ENCODE data around the gene NDUFA8. TPM values are rescaled to one million over a fixed set of nuclear protein-coding genes. Genes with fewer than 3 reads are reported as not detected.
A peak's percentile ranks its signal among the peaks of the same experiment; 100 is the strongest.

Gene NDUFA8
- total and polyA plus RNA-seq, 9 of the 15 experiments (the other 6 are each of a cell fraction or from before 2014, with no cell fraction given) = 105 to 212 (median 133) TPM

GRCh38 chr9:122134822-122135528, 24.6 kb downstream of the NDUFA8 start (continued):
- TF ChIP-seq, protein P1, sequence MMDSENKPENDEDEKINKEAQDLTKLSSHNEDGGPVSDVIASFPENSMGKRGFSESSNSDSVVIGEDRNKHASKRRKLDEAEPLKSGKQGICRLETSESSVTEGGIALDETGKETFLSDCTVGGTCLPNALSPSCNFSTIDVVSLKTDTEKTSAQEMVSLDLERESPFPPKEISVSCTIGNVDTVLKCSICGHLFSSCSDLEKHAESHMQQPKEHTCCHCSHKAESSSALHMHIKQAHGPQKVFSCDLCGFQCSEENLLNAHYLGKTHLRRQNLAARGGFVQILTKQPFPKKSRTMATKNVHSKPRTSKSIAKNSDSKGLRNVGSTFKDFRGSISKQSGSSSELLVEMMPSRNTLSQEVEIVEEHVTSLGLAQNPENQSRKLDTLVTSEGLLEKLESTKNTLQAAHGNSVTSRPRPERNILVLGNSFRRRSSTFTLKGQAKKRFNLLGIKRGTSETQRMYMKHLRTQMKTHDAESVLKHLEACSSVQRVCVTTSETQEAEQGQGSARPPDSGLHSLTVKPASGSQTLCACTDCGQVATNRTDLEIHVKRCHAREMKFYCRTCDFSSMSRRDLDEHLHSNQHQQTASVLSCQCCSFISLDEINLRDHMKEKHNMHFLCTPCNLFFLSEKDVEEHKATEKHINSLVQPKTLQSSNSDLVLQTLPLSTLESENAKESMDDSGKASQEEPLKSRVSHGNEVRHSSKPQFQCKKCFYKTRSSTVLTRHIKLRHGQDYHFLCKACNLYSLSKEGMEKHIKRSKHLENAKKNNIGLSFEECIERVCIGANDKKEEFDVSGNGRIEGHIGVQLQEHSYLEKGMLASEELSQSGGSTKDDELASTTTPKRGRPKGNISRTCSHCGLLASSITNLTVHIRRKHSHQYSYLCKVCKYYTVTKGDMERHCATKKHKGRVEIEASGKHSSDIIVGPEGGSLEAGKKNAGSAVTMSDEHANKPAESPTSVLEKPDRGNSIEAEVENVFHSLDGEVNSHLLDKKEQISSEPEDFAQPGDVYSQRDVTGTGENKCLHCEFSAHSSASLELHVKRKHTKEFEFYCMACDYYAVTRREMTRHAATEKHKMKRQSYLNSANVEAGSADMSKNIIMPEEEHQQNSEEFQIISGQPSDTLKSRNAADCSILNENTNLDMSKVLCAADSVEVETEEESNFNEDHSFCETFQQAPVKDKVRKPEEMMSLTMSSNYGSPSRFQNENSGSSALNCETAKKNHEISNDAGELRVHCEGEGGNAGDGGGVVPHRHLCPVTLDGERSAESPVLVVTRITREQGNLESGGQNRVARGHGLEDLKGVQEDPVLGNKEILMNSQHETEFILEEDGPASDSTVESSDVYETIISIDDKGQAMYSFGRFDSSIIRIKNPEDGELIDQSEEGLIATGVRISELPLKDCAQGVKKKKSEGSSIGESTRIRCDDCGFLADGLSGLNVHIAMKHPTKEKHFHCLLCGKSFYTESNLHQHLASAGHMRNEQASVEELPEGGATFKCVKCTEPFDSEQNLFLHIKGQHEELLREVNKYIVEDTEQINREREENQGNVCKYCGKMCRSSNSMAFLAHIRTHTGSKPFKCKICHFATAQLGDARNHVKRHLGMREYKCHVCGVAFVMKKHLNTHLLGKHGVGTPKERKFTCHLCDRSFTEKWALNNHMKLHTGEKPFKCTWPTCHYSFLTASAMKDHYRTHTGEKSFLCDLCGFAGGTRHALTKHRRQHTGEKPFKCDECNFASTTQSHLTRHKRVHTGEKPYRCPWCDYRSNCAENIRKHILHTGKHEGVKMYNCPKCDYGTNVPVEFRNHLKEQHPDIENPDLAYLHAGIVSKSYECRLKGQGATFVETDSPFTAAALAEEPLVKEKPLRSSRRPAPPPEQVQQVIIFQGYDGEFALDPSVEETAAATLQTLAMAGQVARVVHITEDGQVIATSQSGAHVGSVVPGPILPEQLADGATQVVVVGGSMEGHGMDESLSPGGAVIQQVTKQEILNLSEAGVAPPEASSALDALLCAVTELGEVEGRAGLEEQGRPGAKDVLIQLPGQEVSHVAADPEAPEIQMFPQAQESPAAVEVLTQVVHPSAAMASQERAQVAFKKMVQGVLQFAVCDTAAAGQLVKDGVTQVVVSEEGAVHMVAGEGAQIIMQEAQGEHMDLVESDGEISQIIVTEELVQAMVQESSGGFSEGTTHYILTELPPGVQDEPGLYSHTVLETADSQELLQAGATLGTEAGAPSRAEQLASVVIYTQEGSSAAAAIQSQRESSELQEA (IDR thresholded peaks at IDR 0.05; ENCODE audit: low read depth) = no peak
- TF ChIP-seq ATF7 (IDR thresholded peaks at IDR 0.05) = peak; percentile 66; the same call in 1 of the 2 replicates
- no peak for TF ChIP-seq MTF1 (CRISPR knock-in tag; IDR thresholded peaks at IDR 0.05; ENCODE audit: borderline replicate concordance)
- TF ChIP-seq NCOA2 (IDR thresholded peaks at IDR 0.05; ENCODE audit: partially characterized antibody in 2 of 2) = no peak
- no peak for TF ChIP-seq PATZ1 (CRISPR knock-in tag; IDR thresholded peaks at IDR 0.05; ENCODE audit: borderline replicate concordance)
- peak; percentile 75 for TF ChIP-seq BHLHE40 (IDR thresholded peaks at IDR 0.05; ENCODE audit: low read length)
- peak; percentile 38; the same call in 1 of the 2 replicates for TF ChIP-seq JUND (IDR thresholded peaks at IDR 0.05; ENCODE audit: borderline replicate concordance, low read depth, low read length)
- peak; percentile 22; the same call in 1 of the 3 replicates for TF ChIP-seq JUND (tag; IDR thresholded peaks at IDR 0.05; ENCODE audit: borderline replicate concordance, low read depth, low read length)
- TF ChIP-seq, protein P2, sequence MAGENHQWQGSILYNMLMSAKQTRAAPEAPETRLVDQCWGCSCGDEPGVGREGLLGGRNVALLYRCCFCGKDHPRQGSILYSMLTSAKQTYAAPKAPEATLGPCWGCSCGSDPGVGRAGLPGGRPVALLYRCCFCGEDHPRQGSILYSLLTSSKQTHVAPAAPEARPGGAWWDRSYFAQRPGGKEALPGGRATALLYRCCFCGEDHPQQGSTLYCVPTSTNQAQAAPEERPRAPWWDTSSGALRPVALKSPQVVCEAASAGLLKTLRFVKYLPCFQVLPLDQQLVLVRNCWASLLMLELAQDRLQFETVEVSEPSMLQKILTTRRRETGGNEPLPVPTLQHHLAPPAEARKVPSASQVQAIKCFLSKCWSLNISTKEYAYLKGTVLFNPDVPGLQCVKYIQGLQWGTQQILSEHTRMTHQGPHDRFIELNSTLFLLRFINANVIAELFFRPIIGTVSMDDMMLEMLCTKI (IDR thresholded peaks at IDR 0.05; ENCODE audit: partially characterized antibody) = no peak
- no peak for TF ChIP-seq NFATC3 (IDR thresholded peaks at IDR 0.05)
- no peak for TF ChIP-seq RAD51 (IDR thresholded peaks at IDR 0.05; ENCODE audit: borderline replicate concordance, low read depth)
- no peak for TF ChIP-seq ZNF232 (CRISPR knock-in tag; IDR thresholded peaks at IDR 0.05)
- no peak for TF ChIP-seq RAD21 (CRISPR knock-in tag; conservative IDR thresholded peaks at IDR 0.05 in 1 of 2, IDR thresholded peaks at IDR 0.05 in 1 of 2)
- no peak; the same call in 1 of the 2 replicates for TF ChIP-seq ATF1 (CRISPR knock-in tag; IDR thresholded peaks at IDR 0.05)
- peak; percentile 78 for TF ChIP-seq ATF1 (tag; IDR thresholded peaks at IDR 0.05)
- peak; percentile 49 for TF ChIP-seq FOSL1 (tag; conservative IDR thresholded peaks at IDR 0.05)
- no peak for TF ChIP-seq TCF3 (CRISPR knock-in tag; IDR thresholded peaks at IDR 0.05)

All from K562 (cell line).